HG03575 (cell line): ENCODE results near the gene ADCY9.

Experiments
- ATAC-seq: cut with Tn5 transposase; IDR thresholded peaks from one replicate; pipeline ENCODE4 v1.9.1; 2021; ENCODE audit not compliant: unreplicated experiment, insufficient number of reproducible peaks, low FRiP score; ENCODE audit errors: extremely low read depth

Gene ADCY9

GRCh38 chr16:4101421-4102219, 14.6 kb downstream of the ADCY9 start:
- ATAC-seq: no peak

- no peak for ATAC-seq
Observed at GRCh38 chr16:4098501-4098900, 17.7 kb downstream of the ADCY9 start.

- no peak for ATAC-seq
Observed at GRCh38 chr16:4097826-4098240, 18.4 kb downstream of the ADCY9 start.

GRCh38 chr16:4096509-4096908, 19.7 kb downstream of the ADCY9 start:
- ATAC-seq: no peak

GRCh38 chr16:4094127-4094773, 22.0 kb downstream of the ADCY9 start:
- no peak for ATAC-seq

- ATAC-seq: no peak
Observed at GRCh38 chr16:4093495-4094126, 22.6 kb downstream of the ADCY9 start.

- no peak for ATAC-seq
Observed at GRCh38 chr16:4092547-4093265, 23.5 kb downstream of the ADCY9 start.

GRCh38 chr16:4091240-4092012, 24.8 kb downstream of the ADCY9 start:
- no peak for ATAC-seq

GRCh38 chr16:4090351-4090851, 25.8 kb downstream of the ADCY9 start:
- ATAC-seq: no peak

- no peak for ATAC-seq
Observed at GRCh38 chr16:4089811-4090301, 26.4 kb downstream of the ADCY9 start.

- ATAC-seq: no peak
Observed at GRCh38 chr16:4089251-4089810, 26.9 kb downstream of the ADCY9 start.

GRCh38 chr16:4087990-4088577, 28.2 kb downstream of the ADCY9 start:
- no peak for ATAC-seq

GRCh38 chr16:4087099-4087885, 28.9 kb downstream of the ADCY9 start:
- ATAC-seq: no peak

- no peak for ATAC-seq
Observed at GRCh38 chr16:4086153-4086552, 30.1 kb downstream of the ADCY9 start.

GRCh38 chr16:4085405-4085970, 30.8 kb downstream of the ADCY9 start:
- no peak for ATAC-seq

GRCh38 chr16:4083347-4083870, 32.8 kb downstream of the ADCY9 start:
- no peak for ATAC-seq
